ENCODE data around the gene ELL2. TPM values are rescaled to one million over a fixed set of nuclear protein-coding genes. Genes with fewer than 3 reads are reported as not detected.

The ELL2 gene
- total and polyA plus RNA-seq, 9 of the 15 experiments (the other 6 are each of a cell fraction or from before 2014, with no cell fraction given): 4.3 to 18.3 (median 14.5) TPM

DNA sequence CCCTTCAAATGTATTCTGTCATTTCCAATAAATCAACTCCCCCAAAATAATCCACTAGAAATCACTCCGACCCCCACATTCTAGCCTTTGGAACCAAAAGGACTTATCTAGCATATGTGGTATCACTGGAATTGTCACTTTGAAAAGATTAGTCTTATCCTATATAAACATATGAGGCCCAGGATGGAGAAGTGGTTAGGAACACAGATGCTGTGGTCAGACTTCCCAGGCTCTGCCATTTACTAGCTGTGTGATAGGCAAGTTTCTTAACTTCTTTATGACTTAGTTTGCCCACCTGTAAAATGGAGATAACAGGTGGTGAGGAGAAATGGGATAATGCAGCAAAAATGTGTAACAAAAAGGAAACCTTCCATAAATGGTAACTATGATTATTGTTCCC lies 77.1 kb downstream of the ELL2 start (continued):
- TF ChIP-seq CC2D1A (IDR thresholded peaks at IDR 0.05) (peak; percentile 56; the same call in 1 of the 2 replicates), RFX1 (IDR thresholded peaks at IDR 0.05) (no peak), IRF2 (CRISPR knock-in tag; IDR thresholded peaks at IDR 0.05) (no peak), WHSC1 (IDR thresholded peaks at IDR 0.05; ENCODE audit: low read length) (no peak), DDX20 (tag; IDR thresholded peaks at IDR 0.05; ENCODE audit: low read depth) (no peak), SRSF9 (IDR thresholded peaks at IDR 0.05; ENCODE audit: borderline replicate concordance, low read depth, low read length) (no peak), ZEB2 (IDR thresholded peaks at IDR 0.05) (peak; percentile 81), XRCC3 (IDR thresholded peaks at IDR 0.05) (no peak), CHCHD3 (CRISPR knock-in tag; IDR thresholded peaks at IDR 0.05) (no peak), CBX8 (IDR thresholded peaks at IDR 0.05; ENCODE audit: borderline replicate concordance, extremely low read depth, low read depth, low read length, poor library complexity, severe bottlenecking) (no peak), RAD21 (CRISPR knock-in tag; conservative IDR thresholded peaks at IDR 0.05 in 1 of 2, IDR thresholded peaks at IDR 0.05 in 1 of 2) (no peak), HLTF (IDR thresholded peaks at IDR 0.05) (no peak), TRIM28 (IDR thresholded peaks at IDR 0.05) (no peak)
- TF ChIP-seq, protein P1, sequence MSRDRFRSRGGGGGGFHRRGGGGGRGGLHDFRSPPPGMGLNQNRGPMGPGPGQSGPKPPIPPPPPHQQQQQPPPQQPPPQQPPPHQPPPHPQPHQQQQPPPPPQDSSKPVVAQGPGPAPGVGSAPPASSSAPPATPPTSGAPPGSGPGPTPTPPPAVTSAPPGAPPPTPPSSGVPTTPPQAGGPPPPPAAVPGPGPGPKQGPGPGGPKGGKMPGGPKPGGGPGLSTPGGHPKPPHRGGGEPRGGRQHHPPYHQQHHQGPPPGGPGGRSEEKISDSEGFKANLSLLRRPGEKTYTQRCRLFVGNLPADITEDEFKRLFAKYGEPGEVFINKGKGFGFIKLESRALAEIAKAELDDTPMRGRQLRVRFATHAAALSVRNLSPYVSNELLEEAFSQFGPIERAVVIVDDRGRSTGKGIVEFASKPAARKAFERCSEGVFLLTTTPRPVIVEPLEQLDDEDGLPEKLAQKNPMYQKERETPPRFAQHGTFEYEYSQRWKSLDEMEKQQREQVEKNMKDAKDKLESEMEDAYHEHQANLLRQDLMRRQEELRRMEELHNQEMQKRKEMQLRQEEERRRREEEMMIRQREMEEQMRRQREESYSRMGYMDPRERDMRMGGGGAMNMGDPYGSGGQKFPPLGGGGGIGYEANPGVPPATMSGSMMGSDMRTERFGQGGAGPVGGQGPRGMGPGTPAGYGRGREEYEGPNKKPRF (IDR thresholded peaks at IDR 0.05; ENCODE audit: low read depth, low read length): no peak
- TF ChIP-seq, protein P2, sequence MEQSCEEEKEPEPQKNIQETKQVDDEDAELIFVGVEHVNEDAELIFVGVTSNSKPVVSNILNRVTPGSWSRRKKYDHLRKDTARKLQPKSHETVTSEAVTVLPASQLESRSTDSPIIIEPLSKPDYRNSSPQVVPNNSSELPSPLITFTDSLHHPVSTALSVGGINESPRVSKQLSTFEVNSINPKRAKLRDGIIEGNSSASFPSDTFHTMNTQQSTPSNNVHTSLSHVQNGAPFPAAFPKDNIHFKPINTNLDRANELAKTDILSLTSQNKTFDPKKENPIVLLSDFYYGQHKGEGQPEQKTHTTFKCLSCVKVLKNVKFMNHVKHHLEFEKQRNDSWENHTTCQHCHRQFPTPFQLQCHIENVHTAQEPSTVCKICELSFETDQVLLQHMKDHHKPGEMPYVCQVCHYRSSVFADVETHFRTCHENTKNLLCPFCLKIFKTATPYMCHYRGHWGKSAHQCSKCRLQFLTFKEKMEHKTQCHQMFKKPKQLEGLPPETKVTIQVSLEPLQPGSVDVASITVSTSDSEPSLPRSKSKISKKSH (CRISPR knock-in tag; IDR thresholded peaks at IDR 0.05): no peak
- TF ChIP-seq, protein P3, sequence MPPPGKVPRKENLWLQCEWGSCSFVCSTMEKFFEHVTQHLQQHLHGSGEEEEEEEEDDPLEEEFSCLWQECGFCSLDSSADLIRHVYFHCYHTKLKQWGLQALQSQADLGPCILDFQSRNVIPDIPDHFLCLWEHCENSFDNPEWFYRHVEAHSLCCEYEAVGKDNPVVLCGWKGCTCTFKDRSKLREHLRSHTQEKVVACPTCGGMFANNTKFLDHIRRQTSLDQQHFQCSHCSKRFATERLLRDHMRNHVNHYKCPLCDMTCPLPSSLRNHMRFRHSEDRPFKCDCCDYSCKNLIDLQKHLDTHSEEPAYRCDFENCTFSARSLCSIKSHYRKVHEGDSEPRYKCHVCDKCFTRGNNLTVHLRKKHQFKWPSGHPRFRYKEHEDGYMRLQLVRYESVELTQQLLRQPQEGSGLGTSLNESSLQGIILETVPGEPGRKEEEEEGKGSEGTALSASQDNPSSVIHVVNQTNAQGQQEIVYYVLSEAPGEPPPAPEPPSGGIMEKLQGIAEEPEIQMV (tag; conservative IDR thresholded peaks at IDR 0.05; ENCODE audit: low read depth): no peak
- TF ChIP-seq, protein P4, sequence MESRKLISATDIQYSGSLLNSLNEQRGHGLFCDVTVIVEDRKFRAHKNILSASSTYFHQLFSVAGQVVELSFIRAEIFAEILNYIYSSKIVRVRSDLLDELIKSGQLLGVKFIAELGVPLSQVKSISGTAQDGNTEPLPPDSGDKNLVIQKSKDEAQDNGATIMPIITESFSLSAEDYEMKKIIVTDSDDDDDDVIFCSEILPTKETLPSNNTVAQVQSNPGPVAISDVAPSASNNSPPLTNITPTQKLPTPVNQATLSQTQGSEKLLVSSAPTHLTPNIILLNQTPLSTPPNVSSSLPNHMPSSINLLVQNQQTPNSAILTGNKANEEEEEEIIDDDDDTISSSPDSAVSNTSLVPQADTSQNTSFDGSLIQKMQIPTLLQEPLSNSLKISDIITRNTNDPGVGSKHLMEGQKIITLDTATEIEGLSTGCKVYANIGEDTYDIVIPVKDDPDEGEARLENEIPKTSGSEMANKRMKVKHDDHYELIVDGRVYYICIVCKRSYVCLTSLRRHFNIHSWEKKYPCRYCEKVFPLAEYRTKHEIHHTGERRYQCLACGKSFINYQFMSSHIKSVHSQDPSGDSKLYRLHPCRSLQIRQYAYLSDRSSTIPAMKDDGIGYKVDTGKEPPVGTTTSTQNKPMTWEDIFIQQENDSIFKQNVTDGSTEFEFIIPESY (CRISPR knock-in tag; IDR thresholded peaks at IDR 0.05): no peak
- TF ChIP-seq, protein P5, sequence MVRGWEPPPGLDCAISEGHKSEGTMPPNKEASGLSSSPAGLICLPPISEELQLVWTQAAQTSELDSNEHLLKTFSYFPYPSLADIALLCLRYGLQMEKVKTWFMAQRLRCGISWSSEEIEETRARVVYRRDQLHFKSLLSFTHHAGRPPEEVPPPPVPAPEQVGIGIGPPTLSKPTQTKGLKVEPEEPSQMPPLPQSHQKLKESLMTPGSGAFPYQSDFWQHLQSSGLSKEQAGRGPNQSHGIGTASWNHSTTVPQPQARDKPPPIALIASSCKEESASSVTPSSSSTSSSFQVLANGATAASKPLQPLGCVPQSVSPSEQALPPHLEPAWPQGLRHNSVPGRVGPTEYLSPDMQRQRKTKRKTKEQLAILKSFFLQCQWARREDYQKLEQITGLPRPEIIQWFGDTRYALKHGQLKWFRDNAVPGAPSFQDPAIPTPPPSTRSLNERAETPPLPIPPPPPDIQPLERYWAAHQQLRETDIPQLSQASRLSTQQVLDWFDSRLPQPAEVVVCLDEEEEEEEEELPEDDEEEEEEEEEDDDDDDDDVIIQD (CRISPR knock-in tag; IDR thresholded peaks at IDR 0.05): no peak
- TF ChIP-seq, protein P6, sequence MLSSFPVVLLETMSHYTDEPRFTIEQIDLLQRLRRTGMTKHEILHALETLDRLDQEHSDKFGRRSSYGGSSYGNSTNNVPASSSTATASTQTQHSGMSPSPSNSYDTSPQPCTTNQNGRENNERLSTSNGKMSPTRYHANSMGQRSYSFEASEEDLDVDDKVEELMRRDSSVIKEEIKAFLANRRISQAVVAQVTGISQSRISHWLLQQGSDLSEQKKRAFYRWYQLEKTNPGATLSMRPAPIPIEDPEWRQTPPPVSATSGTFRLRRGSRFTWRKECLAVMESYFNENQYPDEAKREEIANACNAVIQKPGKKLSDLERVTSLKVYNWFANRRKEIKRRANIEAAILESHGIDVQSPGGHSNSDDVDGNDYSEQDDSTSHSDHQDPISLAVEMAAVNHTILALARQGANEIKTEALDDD (IDR thresholded peaks at IDR 0.05): peak; percentile 93

All from K562 (cell line).